HCT116 (cell line): ENCODE data around the gene BICRA. TPM values are rescaled to one million over a fixed set of nuclear protein-coding genes. Genes with fewer than 3 reads are reported as not detected.

ENCODE experiments used
- ATAC-seq: fragments of 200-7000 bp; cut with Tn5 transposase; 2 replicates; pipeline ENCODE4 v1.9.1; 2020; ENCODE audit warnings: mild to moderate bottlenecking, moderate library complexity
- BruUV-seq: library from RNA; stranded (reverse); fragments of 400-500 nt; replicated peaks from 2 replicates; lab custom pipeline; 2021; lab: Mats Ljungman, UMichigan
- CTCF ChIA-PET: fragments of 300-600 bp; sonication (Branson Sonifier 250); formaldehyde crosslinking; loops from one replicate; lab custom pipeline; 2021; ENCODE audit warnings: antibody characterized with exemption; lab: Charles Lee
- POLR2A ChIA-PET: fragments of 300-600, 350-600 bp; sonication (Branson Sonifier 250); formaldehyde crosslinking; loops from one replicate; lab custom pipeline; 2021; ENCODE audit warnings: antibody characterized with exemption; lab: Charles Lee
- RAD21 ChIA-PET, 2 experiments: fragments of 300-600 bp; sonication (Branson Sonifier 250); formaldehyde crosslinking; loops; one replicate each; lab custom pipeline; 2023; ENCODE audit warnings: low total read pairs in 2 of 2; ENCODE audit not compliant: uncharacterized antibody in 2 of 2, unreplicated experiment in 2 of 2, low non-redundant PET in 1 of 2; lab: Charles Lee
- DNase-seq: peaks from one replicate; pipeline ENCODE4 v3.0.0-alpha.2; 2010; ENCODE audit warnings: low read depth, low spot score
- H2AFZ ChIP-seq: fragments of 200-600 bp; shearing (Covaris generic), sonication (generic); 2 replicates; pipeline ENCODE4 v1.6.1; 2017; ENCODE audit warnings: low read depth, mixed run types, mixed read lengths, antibody characterized with exemption, low read length; ENCODE audit not compliant: poor library complexity, severe bottlenecking
- H3K27ac ChIP-seq: 2 replicates; pipeline ENCODE4 v1.5.1; 2012; ENCODE audit warnings: low read depth, low read length
- H3K27me3 ChIP-seq: fragments of 200-600 bp; sonication (generic); 2 replicates; pipeline ENCODE4 v1.6.1; 2016; ENCODE audit warnings: mixed run types, low read length, mixed read lengths; ENCODE audit not compliant: insufficient read depth
- H3K36me3 ChIP-seq, 2 experiments: fragments of 200-500 bp in 1 of 2; fragments of 200-600 bp in 1 of 2; sonication (Bioruptor generic) in 1 of 2; sonication (generic) in 1 of 2; 2 replicates each; pipeline versions ENCODE4 v1.5.1 to v1.6.1; 2014 to 2016; ENCODE audit warnings: low read length in 2 of 2, inconsistent platforms in 1 of 2, mixed read lengths in 1 of 2, mixed run types in 1 of 2; ENCODE audit not compliant: insufficient read depth in 2 of 2, control insufficient read depth in 1 of 2
- H3K4me1 ChIP-seq, 2 experiments: fragments of 200-600 bp in 1 of 2; sonication (generic) in 1 of 2; 2 replicates each; pipeline versions ENCODE4 v1.5.1 to v1.6.1; 2012 to 2017; ENCODE audit warnings: low read length in 2 of 2, inconsistent platforms in 1 of 2, mild to moderate bottlenecking in 1 of 2, mixed read lengths in 1 of 2, mixed run types in 1 of 2, moderate library complexity in 1 of 2; ENCODE audit not compliant: insufficient read depth in 2 of 2, control insufficient read depth in 1 of 2
- H3K4me2 ChIP-seq: fragments of 200-600 bp; sonication (generic); 2 replicates; pipeline ENCODE4 v1.6.1; 2017; ENCODE audit warnings: mixed run types, low read length, mixed read lengths
- H3K4me3 ChIP-seq, 2 experiments: fragments of 200-600 bp in 1 of 2; sonication (generic) in 1 of 2; replicated peaks in 1 of 2; 2 replicates each; pipeline ENCODE4 v1.5.1; 2011 to 2016; ENCODE audit warnings: low read length in 2 of 2, control low read depth in 1 of 2, low read depth in 1 of 2, mild to moderate bottlenecking in 1 of 2, mixed read lengths in 1 of 2, mixed run types in 1 of 2
- H3K79me2 ChIP-seq: fragments of 200-600 bp; sonication (generic); 2 replicates; pipeline ENCODE4 v1.6.1; 2017; ENCODE audit warnings: mild to moderate bottlenecking, mixed run types, low read length, moderate library complexity, mixed read lengths; ENCODE audit not compliant: insufficient read depth
- H3K9ac ChIP-seq: fragments of 200-600 bp; sonication (generic); 2 replicates; pipeline ENCODE4 v1.6.1; 2016; ENCODE audit warnings: low read length, mixed read lengths
- H3K9me2 ChIP-seq: fragments of 200-600 bp; sonication (generic), shearing (Covaris generic); 2 replicates; pipeline ENCODE4 v1.6.1; 2017; ENCODE audit warnings: mixed run types, mild to moderate bottlenecking, moderate library complexity; ENCODE audit not compliant: insufficient read depth
- H3K9me3 ChIP-seq, 2 experiments: fragments of 200-500 bp in 1 of 2; fragments of 200-600 bp in 1 of 2; sonication (Bioruptor generic) in 1 of 2; sonication (generic) in 1 of 2; 2 replicates each; pipeline ENCODE4 v1.6.1; 2014 to 2017; ENCODE audit warnings: low read length in 2 of 2, mixed read lengths in 2 of 2, inconsistent platforms in 1 of 2, low read depth in 1 of 2, mild to moderate bottlenecking in 1 of 2, mixed run types in 1 of 2, moderate library complexity in 1 of 2; ENCODE audit not compliant: control insufficient read depth in 1 of 2, insufficient read depth in 1 of 2
- H4K20me1 ChIP-seq: fragments of 200-600 bp; sonication (generic), shearing (Covaris generic); 2 replicates; pipeline ENCODE4 v1.6.1; 2017; ENCODE audit warnings: mixed run types, mild to moderate bottlenecking, moderate library complexity; ENCODE audit not compliant: insufficient read depth
- CEBPB ChIP-seq: IDR thresholded peaks from 2 replicates; pipeline ENCODE4 v1.6.1; 2012; ENCODE audit warnings: low read depth
- EGR1 ChIP-seq: IDR thresholded peaks from 2 replicates; pipeline ENCODE4 v1.6.1; 2012; ENCODE audit warnings: low read depth
- ELF1 ChIP-seq: IDR thresholded peaks from 2 replicates; pipeline ENCODE4 v1.6.1; 2012; ENCODE audit warnings: low read depth, borderline replicate concordance
- EZH2 ChIP-seq: fragments of 200-600 bp; sonication (generic); IDR thresholded peaks from 2 replicates; pipeline ENCODE4 v1.6.1; 2017; ENCODE audit warnings: antibody characterized with exemption, mixed run types
- JUND ChIP-seq: IDR thresholded peaks from 2 replicates; pipeline ENCODE4 v1.6.1; 2012
- POLR2AphosphoS5 ChIP-seq: IDR thresholded peaks from 2 replicates; pipeline ENCODE4 v1.6.1; 2011; ENCODE audit warnings: mild to moderate bottlenecking, low read depth, low read length, moderate library complexity
- REST ChIP-seq: IDR thresholded peaks from 2 replicates; pipeline ENCODE4 v1.6.1; 2012; ENCODE audit warnings: low read depth
- SIN3A ChIP-seq: IDR thresholded peaks from 2 replicates; pipeline ENCODE4 v1.6.1; 2012; ENCODE audit warnings: low read depth
- SRF ChIP-seq: IDR thresholded peaks from 2 replicates; pipeline ENCODE4 v1.6.1; 2012; ENCODE audit warnings: low read depth
- intact Hi-C: fragments of 100-400 bp; cut with micrococcal nuclease; formaldehyde crosslinking; loops from 2 replicates; pipeline ENCODE4 v1.10.0; 2022
- total RNA-seq: library from RNA; stranded (reverse); gene quantifications from one replicate; pipeline ENCODE4 v1.2.1, GENCODE V29; 2021; ENCODE audit not compliant: unreplicated experiment
- TF ChIP-seq, protein P1 (sequence below), 3 experiments: fragments of 200-600 bp in 1 of 3; sonication (generic) in 1 of 3; IDR thresholded peaks in 2 of 3; conservative IDR thresholded peaks in 1 of 3; 2 replicates each; pipeline ENCODE4 v1.5.1; 2012 to 2017; ENCODE audit warnings: low read depth in 2 of 3, low read length in 2 of 3, antibody characterized with exemption in 1 of 3, borderline replicate concordance in 1 of 3, control low read depth in 1 of 3, mild to moderate bottlenecking in 1 of 3, mixed read lengths in 1 of 3, mixed run types in 1 of 3, moderate library complexity in 1 of 3; ENCODE audit not compliant: insufficient read depth in 1 of 3
- TF ChIP-seq, protein P2 (sequence below): IDR thresholded peaks from 2 replicates; pipeline ENCODE4 v1.6.1; 2012

BICRA gene
- total RNA-seq, 1 experiment from 2014 or later, result 11.3 TPM

GRCh38 chr19:47637550-47637949 lies 28.6 kb downstream of the BICRA start (continued):
- TF ChIP-seq, protein P1, sequence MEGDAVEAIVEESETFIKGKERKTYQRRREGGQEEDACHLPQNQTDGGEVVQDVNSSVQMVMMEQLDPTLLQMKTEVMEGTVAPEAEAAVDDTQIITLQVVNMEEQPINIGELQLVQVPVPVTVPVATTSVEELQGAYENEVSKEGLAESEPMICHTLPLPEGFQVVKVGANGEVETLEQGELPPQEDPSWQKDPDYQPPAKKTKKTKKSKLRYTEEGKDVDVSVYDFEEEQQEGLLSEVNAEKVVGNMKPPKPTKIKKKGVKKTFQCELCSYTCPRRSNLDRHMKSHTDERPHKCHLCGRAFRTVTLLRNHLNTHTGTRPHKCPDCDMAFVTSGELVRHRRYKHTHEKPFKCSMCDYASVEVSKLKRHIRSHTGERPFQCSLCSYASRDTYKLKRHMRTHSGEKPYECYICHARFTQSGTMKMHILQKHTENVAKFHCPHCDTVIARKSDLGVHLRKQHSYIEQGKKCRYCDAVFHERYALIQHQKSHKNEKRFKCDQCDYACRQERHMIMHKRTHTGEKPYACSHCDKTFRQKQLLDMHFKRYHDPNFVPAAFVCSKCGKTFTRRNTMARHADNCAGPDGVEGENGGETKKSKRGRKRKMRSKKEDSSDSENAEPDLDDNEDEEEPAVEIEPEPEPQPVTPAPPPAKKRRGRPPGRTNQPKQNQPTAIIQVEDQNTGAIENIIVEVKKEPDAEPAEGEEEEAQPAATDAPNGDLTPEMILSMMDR (IDR thresholded peaks at IDR 0.05 in 2 of 3, conservative IDR thresholded peaks at IDR 0.05 in 1 of 3; ENCODE audit: borderline replicate concordance in 1 of 3, insufficient read depth in 1 of 3, low read depth in 2 of 3, low read length in 2 of 3), result no peak
- no peak for TF ChIP-seq SRF

DNA sequence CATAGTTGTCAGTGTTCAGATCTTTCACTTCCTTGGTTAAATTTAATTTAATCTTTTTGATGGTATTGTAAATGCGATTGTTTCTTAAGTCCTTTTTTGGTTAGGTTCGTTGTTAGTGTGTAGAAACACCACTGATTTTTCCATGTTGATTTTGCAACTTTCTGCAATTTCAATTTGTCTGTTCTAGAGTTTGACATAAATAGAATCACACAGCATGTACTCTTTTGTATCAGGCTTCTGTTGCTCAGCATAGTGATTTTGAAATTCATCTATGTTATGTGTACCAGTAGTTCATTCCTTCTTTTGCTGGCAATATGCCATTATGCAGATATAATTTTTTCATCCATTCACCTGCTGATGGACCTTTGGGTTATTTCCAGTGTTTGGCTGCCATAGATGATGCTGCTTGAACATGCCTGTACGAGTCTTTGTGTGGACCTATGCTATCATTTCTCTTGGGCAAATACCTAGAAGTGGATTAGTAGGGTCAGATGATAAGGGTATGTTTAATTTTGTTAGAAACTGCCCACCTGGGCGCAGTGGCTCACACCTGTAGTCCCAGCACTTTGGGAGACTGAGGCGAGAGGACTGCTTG lies 33.1 kb downstream of the BICRA start:
- Histone ChIP-seq H3K9me2 (no peaks in the 10 kb centered on the region), H3K9ac (no peak overlapping the region), H3K4me2 (no peak overlapping the region), H3K27ac (no peak overlapping the region), H3K9me3 (no peaks in the 10 kb centered on the region), H2AFZ (no peak overlapping the region), H3K4me3 (no peak overlapping the region), H3K4me1 (peaks cover 8 to 38% of the 10 kb centered on the region in 2 experiments; a peak in 3 of 4 replicates), H3K36me3 (0 out of 4 replicates have a peak, but pooled peaks cover 0 to 4% of the 10 kb centered on the region in 2 experiments), H3K79me2 (peaks cover 47% of the 10 kb centered on the region; the same call in 1 of the 2 replicates), H4K20me1 (no peaks in the 10 kb centered on the region), H3K27me3 (no peaks in the 10 kb centered on the region)
- no peak for ATAC-seq
- POLR2A ChIA-PET, result no interaction called here
- DNase-seq, result no peak
- RAD21 ChIA-PET, result no interaction called here
- CTCF ChIA-PET, result no interaction called here
- BruUV-seq, result no TSS peak
- TF ChIP-seq SRF (no peak), REST (no peak), EGR1 (no peak), ELF1 (no peak), SIN3A (no peak), EZH2 (no peak), JUND (no peak), CEBPB (no peak), POLR2AphosphoS5 (no peak)
- TF ChIP-seq, protein P2, sequence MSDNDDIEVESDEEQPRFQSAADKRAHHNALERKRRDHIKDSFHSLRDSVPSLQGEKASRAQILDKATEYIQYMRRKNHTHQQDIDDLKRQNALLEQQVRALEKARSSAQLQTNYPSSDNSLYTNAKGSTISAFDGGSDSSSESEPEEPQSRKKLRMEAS, result no peak
- intact Hi-C loops, result no loop called here
